ENCODE data around the gene NHERF2. TPM values are rescaled to one million over a fixed set of nuclear protein-coding genes. Genes with fewer than 3 reads are reported as not detected.

Gene NHERF2
- total RNA-seq, 2 experiments from 2014 or later = 1.9 to 2.0 TPM

DNA sequence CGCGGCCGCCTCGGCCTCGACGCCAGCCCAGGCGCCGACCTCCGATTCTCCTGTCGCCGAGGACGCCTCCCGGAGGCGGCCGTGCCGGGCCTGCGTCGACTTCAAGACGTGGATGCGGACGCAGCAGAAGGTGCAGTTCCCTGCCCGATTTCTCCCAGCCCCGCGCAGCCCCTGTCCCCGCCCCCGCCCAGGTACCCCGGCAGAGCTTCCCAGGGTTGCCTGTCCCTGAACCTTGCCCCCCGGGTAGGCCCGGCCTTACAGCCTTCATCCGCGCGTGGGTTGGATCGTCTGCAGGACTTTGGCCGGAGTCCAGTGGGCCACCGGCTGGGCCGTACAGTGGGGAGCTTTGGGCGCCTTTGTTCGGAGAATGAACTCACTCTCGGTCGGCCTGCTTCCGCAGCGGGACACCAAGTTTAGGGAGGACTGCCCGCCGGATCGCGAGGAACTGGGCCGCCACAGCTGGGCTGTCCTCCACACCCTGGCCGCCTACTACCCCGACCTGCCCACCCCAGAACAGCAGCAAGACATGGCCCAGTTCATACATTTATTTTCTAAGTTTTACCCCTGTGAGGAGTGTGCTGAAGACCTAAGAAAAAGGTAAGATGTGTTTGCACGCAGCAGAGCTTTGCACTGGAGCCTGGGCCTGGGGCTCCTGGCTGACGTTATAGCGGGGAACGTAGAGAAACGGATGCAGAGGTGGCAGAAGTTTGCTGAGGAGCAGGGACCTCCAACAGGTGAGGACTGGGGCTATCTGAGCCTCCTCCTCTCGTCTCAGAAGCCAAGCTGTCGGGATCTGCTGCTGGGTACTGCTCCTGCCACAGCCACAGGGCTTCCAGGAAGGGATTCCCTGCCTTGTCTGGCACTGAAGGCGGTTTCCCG lies 42.1 kb upstream of the NHERF2 start:
- CTCF ChIA-PET = interaction anchor here (2.1 kb wide), 1 partner anchor 20 kb away, joined by 8 read pairs; no protein-coding TSS in a partner anchor
- TF ChIP-seq, protein P1, sequence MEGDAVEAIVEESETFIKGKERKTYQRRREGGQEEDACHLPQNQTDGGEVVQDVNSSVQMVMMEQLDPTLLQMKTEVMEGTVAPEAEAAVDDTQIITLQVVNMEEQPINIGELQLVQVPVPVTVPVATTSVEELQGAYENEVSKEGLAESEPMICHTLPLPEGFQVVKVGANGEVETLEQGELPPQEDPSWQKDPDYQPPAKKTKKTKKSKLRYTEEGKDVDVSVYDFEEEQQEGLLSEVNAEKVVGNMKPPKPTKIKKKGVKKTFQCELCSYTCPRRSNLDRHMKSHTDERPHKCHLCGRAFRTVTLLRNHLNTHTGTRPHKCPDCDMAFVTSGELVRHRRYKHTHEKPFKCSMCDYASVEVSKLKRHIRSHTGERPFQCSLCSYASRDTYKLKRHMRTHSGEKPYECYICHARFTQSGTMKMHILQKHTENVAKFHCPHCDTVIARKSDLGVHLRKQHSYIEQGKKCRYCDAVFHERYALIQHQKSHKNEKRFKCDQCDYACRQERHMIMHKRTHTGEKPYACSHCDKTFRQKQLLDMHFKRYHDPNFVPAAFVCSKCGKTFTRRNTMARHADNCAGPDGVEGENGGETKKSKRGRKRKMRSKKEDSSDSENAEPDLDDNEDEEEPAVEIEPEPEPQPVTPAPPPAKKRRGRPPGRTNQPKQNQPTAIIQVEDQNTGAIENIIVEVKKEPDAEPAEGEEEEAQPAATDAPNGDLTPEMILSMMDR (IDR thresholded peaks at IDR 0.05) = no peak
- H3K9me3 Mint-ChIP-seq = no peaks in the 10 kb centered on the region
- peaks cover 30% of the 10 kb centered on the region for H3K4me1 Mint-ChIP-seq (ENCODE audit: low read depth)
- POLR2A ChIA-PET = interaction anchor here (0.6 to 6.8 kb wide), 10 partner anchors 8 to 171 kb away, joined by 3 to 62 read pairs (median 4); partner anchors contain the start of genes PKD1, RPS2, TBL3 and TRAF7
- Histone ChIP-seq H3K4me1 (ENCODE audit: insufficient read depth, low read length) (peaks cover 44% of the 10 kb centered on the region), H3K9me3 (ENCODE audit: control insufficient read depth in 1 of 2, insufficient read depth in 1 of 2, low read length in 2 of 2) (peaks cover 0 to 20% of the 10 kb centered on the region in 2 experiments), H3K27ac (ENCODE audit: low read depth in 1 of 2, low read length in 2 of 2) (no peak overlapping the region), H3K27me3 (ENCODE audit: control insufficient read depth in 1 of 2, insufficient read depth in 2 of 2, low read length in 2 of 2) (peaks cover 33 to 35% of the 10 kb centered on the region in 2 experiments), H3K4me3 (ENCODE audit: low read length) (peak overlapping the region; percentile 65), H3K36me3 (ENCODE audit: insufficient read depth, low read length) (peaks cover 12% of the 10 kb centered on the region)
- H3K4me3 Mint-ChIP-seq = peak overlapping the region; percentile 87
- peaks cover 20% of the 10 kb centered on the region for H3K36me3 Mint-ChIP-seq (ENCODE audit: low read depth)
- intact Hi-C loops (cut with DNase I, micrococcal nuclease) = no loop called here
- peak overlapping the region; percentile 56 for H3K27ac Mint-ChIP-seq
- peaks cover 50% of the 10 kb centered on the region for H3K27me3 Mint-ChIP-seq
- DNase-seq (peak in 1 of 14 experiments; percentile 51), ATAC-seq (ENCODE audit: poor library complexity) (peak; percentile 48)

DNA sequence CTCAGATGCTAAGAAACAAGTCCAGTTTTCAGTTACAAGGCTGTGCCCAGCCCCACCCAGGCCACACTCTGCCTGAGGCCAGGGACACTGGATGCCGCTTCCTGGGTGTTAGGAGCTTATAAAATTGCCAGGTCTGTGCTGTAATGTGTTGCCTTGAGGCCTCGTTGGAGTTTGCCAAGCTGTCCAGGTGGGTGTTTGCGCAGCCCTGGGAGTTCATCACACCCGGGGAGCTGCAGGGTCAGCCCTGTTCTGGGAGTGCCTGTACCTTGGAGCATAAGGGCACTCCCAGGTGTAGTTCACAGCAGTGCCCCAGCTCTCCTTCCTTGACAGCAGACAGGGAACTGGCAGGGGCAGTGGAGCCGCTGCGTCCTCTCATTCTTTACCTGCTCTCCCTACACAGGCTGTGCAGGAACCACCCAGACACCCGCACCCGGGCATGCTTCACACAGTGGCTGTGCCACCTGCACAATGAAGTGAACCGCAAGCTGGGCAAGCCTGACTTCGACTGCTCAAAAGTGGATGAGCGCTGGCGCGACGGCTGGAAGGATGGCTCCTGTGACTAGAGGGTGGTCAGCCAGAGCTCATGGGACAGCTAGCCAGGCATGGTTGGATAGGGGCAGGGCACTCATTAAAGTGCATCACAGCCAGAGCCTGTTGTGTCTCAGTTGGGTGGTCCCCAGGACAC lies 41.1 kb upstream of the NHERF2 start:
- Mint-ChIP-seq H3K4me3 (peak overlapping the region; percentile 87), H3K4me1 (ENCODE audit: low read depth) (peaks cover 30% of the 10 kb centered on the region), H3K9me3 (no peaks in the 10 kb centered on the region), H3K27me3 (peaks cover 44% of the 10 kb centered on the region), H3K27ac (peak overlapping the region; percentile 56), H3K36me3 (ENCODE audit: low read depth) (peaks cover 20% of the 10 kb centered on the region)
- ChIA-PET CTCF (no interaction called here), POLR2A (interaction anchor here (1.2 to 6.8 kb wide), 6 partner anchors 10 to 170 kb away, joined by 3 to 62 read pairs (median 8); partner anchors contain the start of genes RPS2, TBL3 and TRAF7)
- Histone ChIP-seq H3K9me3 (ENCODE audit: control insufficient read depth in 1 of 2, insufficient read depth in 1 of 2, low read length in 2 of 2) (peaks cover 0 to 13% of the 10 kb centered on the region in 2 experiments), H3K4me1 (ENCODE audit: insufficient read depth, low read length) (peaks cover 43% of the 10 kb centered on the region), H3K27me3 (ENCODE audit: control insufficient read depth in 1 of 2, insufficient read depth in 2 of 2, low read length in 2 of 2) (peaks cover 27 to 29% of the 10 kb centered on the region in 2 experiments), H3K4me3 (ENCODE audit: low read length) (no peak overlapping the region), H3K36me3 (ENCODE audit: insufficient read depth, low read length) (peaks cover 12% of the 10 kb centered on the region), H3K27ac (ENCODE audit: low read depth in 1 of 2, low read length in 2 of 2) (no peak overlapping the region)
- TF ChIP-seq, protein P1 (IDR thresholded peaks at IDR 0.05) = no peak
- DNase-seq = no peak
- ATAC-seq (ENCODE audit: poor library complexity) = no peak
- intact Hi-C loops (cut with DNase I, micrococcal nuclease) = no loop called here

DNA sequence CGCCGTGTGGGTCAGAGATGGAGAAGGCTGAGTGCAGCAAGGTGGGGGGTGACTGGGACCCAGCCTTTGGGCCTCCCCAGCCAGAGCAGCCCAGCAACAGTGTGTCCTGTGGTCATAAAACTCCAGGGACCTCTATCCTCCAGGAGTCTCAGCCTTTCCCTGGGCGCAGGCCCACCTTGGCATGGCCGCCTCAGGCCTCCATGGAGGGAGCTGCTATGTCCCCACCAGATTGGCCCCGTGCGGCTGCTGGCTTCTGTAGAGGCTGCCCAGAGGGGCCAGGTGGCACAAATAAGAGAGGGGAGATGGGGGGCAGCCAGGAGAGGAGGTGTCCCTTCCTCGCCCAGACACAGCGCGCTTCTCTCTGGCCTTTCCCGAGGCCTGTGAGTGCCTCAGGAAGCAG lies 39.5 kb upstream of the NHERF2 start:
- H3K4me3 Mint-ChIP-seq = peak overlapping the region; percentile 70
- H3K36me3 ChIP-seq (ENCODE audit: insufficient read depth, low read length) = peaks cover 12% of the 10 kb centered on the region
- intact Hi-C loops (cut with DNase I, micrococcal nuclease) = no loop called here
- CTCF ChIA-PET = no interaction called here
- ATAC-seq (ENCODE audit: poor library complexity) = no peak
- peaks cover 14 to 18% of the 10 kb centered on the region in 2 experiments for H3K27me3 ChIP-seq (ENCODE audit: control insufficient read depth in 1 of 2, insufficient read depth in 2 of 2, low read length in 2 of 2)
- H3K27me3 Mint-ChIP-seq = peaks cover 37% of the 10 kb centered on the region
- peaks cover 0 to 9% of the 10 kb centered on the region in 2 experiments for H3K9me3 ChIP-seq (ENCODE audit: control insufficient read depth in 1 of 2, insufficient read depth in 1 of 2, low read length in 2 of 2)
- no peak overlapping the region for H3K27ac ChIP-seq (ENCODE audit: low read depth in 1 of 2, low read length in 2 of 2)
- H3K4me3 ChIP-seq (ENCODE audit: low read length) = no peak overlapping the region
- peaks cover 20% of the 10 kb centered on the region for H3K36me3 Mint-ChIP-seq (ENCODE audit: low read depth)
- no peak overlapping the region for H3K27ac Mint-ChIP-seq
- H3K9me3 Mint-ChIP-seq = no peaks in the 10 kb centered on the region
- TF ChIP-seq, protein P1 (IDR thresholded peaks at IDR 0.05) = no peak
- POLR2A ChIA-PET = interaction anchor here (2.7 kb wide), 1 partner anchor 23 kb away, joined by 12 read pairs; the partner anchor contains the start of gene RPS2
- DNase-seq = no peak
- peaks cover 54% of the 10 kb centered on the region for H3K4me1 ChIP-seq (ENCODE audit: insufficient read depth, low read length)
- H3K4me1 Mint-ChIP-seq (ENCODE audit: low read depth) = peaks cover 40% of the 10 kb centered on the region

Data from CD4-positive, alpha-beta T cell (primary cell).